ENCODE measurements around the gene NCOA1. TPM values are rescaled to one million over a fixed set of nuclear protein-coding genes. Genes with fewer than 3 reads are reported as not detected.

Gene NCOA1
- total RNA-seq, 4 donors from 2014 or later: 29.9 to 51.9 (median 40.1) TPM

GRCh38 chr2:24491542-24492420 lies 727 bp downstream of the NCOA1 start:
- Histone ChIP-seq H3K36me3 (no peaks in the 10 kb centered on the region), H3K9me3 (no peaks in the 10 kb centered on the region), H3K27ac (peak overlapping the region in 2 of 3 donors; percentile 76 to 78), H3K4me3 (replicated peaks in 1 of 3) (peak overlapping the region; percentile 77 to 81 (median 80)), H3K4me1 (peaks cover 13 to 14% of the 10 kb centered on the region in 2 donors), H3K27me3 (no peaks in the 10 kb centered on the region)
- peak; percentile 31 to 36 for DNase-seq
- intact Hi-C loops (cut with DNase I): no loop called here
- peak in 1 of 2 donors; percentile 29 for TF ChIP-seq POLR2A (IDR thresholded peaks at IDR 0.05)
- no peak for TF ChIP-seq CTCF (IDR thresholded peaks at IDR 0.05)
- WGBS, 2 donors: 9 to 23% methylated on average over 17 to 41 of the region's 100 CpGs

- Histone ChIP-seq H3K27ac (peak overlapping the region in 2 of 3 donors; percentile 76 to 78), H3K36me3 (no peaks in the 10 kb centered on the region), H3K9me3 (no peaks in the 10 kb centered on the region), H3K27me3 (no peaks in the 10 kb centered on the region), H3K4me1 (peaks cover 13 to 14% of the 10 kb centered on the region in 2 donors), H3K4me3 (replicated peaks in 1 of 3) (peak overlapping the region in 2 of 3 donors; percentile 77 to 80)
- WGBS, 2 donors: 54 to 57% methylated on average over 16 of the region's 16 CpGs
- no peak for TF ChIP-seq CTCF (IDR thresholded peaks at IDR 0.05)
- TF ChIP-seq POLR2A (IDR thresholded peaks at IDR 0.05): no peak
- intact Hi-C loops (cut with DNase I): no loop called here
- DNase-seq: no peak
These were observed 1.6 kb downstream of the NCOA1 start for GRCh38 chr2:24492421-24493279.

GRCh38 chr2:24493713-24494112 lies 2.7 kb downstream of the NCOA1 start:
- no peaks in the 10 kb centered on the region for H3K9me3 ChIP-seq
- H3K27ac ChIP-seq: no peak overlapping the region
- no peak for DNase-seq
- no peak overlapping the region for H3K4me3 ChIP-seq (replicated peaks in 1 of 3)
- H3K36me3 ChIP-seq: no peaks in the 10 kb centered on the region
- peaks cover 13 to 14% of the 10 kb centered on the region in 2 donors for H3K4me1 ChIP-seq
- 79 to 86% methylated on average over 1 of the region's 1 CpG for WGBS, 2 donors
- TF ChIP-seq POLR2A (IDR thresholded peaks at IDR 0.05) (no peak), CTCF (IDR thresholded peaks at IDR 0.05) (no peak)
- intact Hi-C loops (cut with DNase I): no loop called here
- H3K27me3 ChIP-seq: no peaks in the 10 kb centered on the region

GRCh38 chr2:24494410-24494809 lies 3.4 kb downstream of the NCOA1 start:
- Histone ChIP-seq H3K27ac (no peak overlapping the region), H3K9me3 (no peaks in the 10 kb centered on the region), H3K36me3 (no peaks in the 10 kb centered on the region), H3K4me3 (replicated peaks in 1 of 3) (no peak overlapping the region), H3K4me1 (peaks cover 10 to 14% of the 10 kb centered on the region in 2 donors), H3K27me3 (no peaks in the 10 kb centered on the region)
- no peak for DNase-seq
- 86 to 90% methylated on average over 7 of the region's 7 CpGs for WGBS, 2 donors
- TF ChIP-seq CTCF (IDR thresholded peaks at IDR 0.05): no peak
- no peak for TF ChIP-seq POLR2A (IDR thresholded peaks at IDR 0.05)
- intact Hi-C loops (cut with DNase I): no loop called here
